Hepatocyte (in vitro differentiated cells): Measurements from ENCODE around the gene CELSR1. TPM values are rescaled to one million over a fixed set of nuclear protein-coding genes. Genes with fewer than 3 reads are reported as not detected.

Experiments used
- DNase-seq: peaks from one replicate; pipeline ENCODE4 v3.0.0-alpha.2; 2016; ENCODE audit warnings: low spot score
- H2AFZ ChIP-seq: fragments of 200-600 bp; sonication (generic); 2 replicates; pipeline ENCODE4 v1.6.0; 2016; ENCODE audit warnings: antibody characterized with exemption, mild to moderate bottlenecking
- H3K27ac ChIP-seq: fragments of 200-600 bp; sonication (generic); 2 replicates; pipeline ENCODE4 v1.5.1; 2016; ENCODE audit warnings: mild to moderate bottlenecking
- H3K27me3 ChIP-seq: fragments of 200-600 bp; sonication (generic); 2 replicates; pipeline ENCODE4 v1.6.1; 2016
- H3K36me3 ChIP-seq: fragments of 200-600 bp; sonication (generic); replicated peaks from 2 replicates; pipeline ENCODE4 v1.5.1; 2016; ENCODE audit warnings: low read depth; ENCODE audit not compliant: insufficient read depth
- H3K4me1 ChIP-seq: fragments of 200-600 bp; sonication (generic); 2 replicates; pipeline ENCODE4 v1.5.1; 2016; ENCODE audit warnings: mild to moderate bottlenecking, moderate library complexity; ENCODE audit not compliant: insufficient read depth
- H3K4me2 ChIP-seq: fragments of 200-600 bp; sonication (generic); 2 replicates; pipeline ENCODE4 v1.6.0; 2016
- H3K4me3 ChIP-seq: fragments of 200-600 bp; sonication (generic); 2 replicates; pipeline ENCODE4 v1.5.1; 2016; ENCODE audit warnings: mild to moderate bottlenecking
- H3K79me2 ChIP-seq: fragments of 200-600 bp; sonication (generic); 2 replicates; pipeline ENCODE4 v1.6.0; 2017; ENCODE audit warnings: mild to moderate bottlenecking
- H3K9me2 ChIP-seq: fragments of 200-600 bp; sonication (generic); replicated peaks from 2 replicates; pipeline ENCODE4 v1.6.0; 2017; ENCODE audit warnings: mild to moderate bottlenecking; ENCODE audit not compliant: insufficient read depth
- H3K9me3 ChIP-seq: fragments of 200-600 bp; sonication (generic); 2 replicates; pipeline ENCODE4 v1.5.1; 2016; ENCODE audit warnings: low read depth, mild to moderate bottlenecking
- H4K20me1 ChIP-seq: fragments of 200-600 bp; sonication (generic); 2 replicates; pipeline ENCODE4 v1.6.0; 2016; ENCODE audit warnings: mild to moderate bottlenecking; ENCODE audit not compliant: insufficient read depth, poor library complexity, severe bottlenecking
- EZH2 ChIP-seq: fragments of 200-600 bp; sonication (generic); IDR thresholded peaks from 2 replicates; pipeline ENCODE4 v1.6.1; 2016; ENCODE audit warnings: antibody characterized with exemption, mild to moderate bottlenecking, borderline replicate concordance
- EZH2phosphoT487 ChIP-seq: fragments of 200-600 bp; sonication (generic); IDR thresholded peaks from one replicate; pipeline ENCODE4 v1.6.1; 2018; ENCODE audit warnings: antibody characterized with exemption, mild to moderate bottlenecking, low read depth, moderate library complexity; ENCODE audit not compliant: unreplicated experiment, severe bottlenecking
- WGBS: methylation state at CpG from one replicate; pipeline ENCODE4 v1.1.6; 2016; ENCODE audit warnings: low lambda C conversion rate; ENCODE audit errors: missing lambda C conversion rate; 5-methylcytosine and 5-hydroxymethylcytosine counted together
- polyA plus RNA-seq: library from polyadenylated mRNA; unstranded; fragments of >200 nt; fragmentation: Nextera tagmentation; extraction: Ambion mirVana; gene quantifications from 2 replicates; pipeline ENCODE4 v1.2.1, GENCODE V29; 2016
- total RNA-seq: library from RNA; depleted of rRNA; stranded (reverse); fragments of >200 nt; gene quantifications from 2 replicates; pipeline ENCODE4 v1.2.3, GENCODE V29; 2014
- TF ChIP-seq, protein P1 (sequence below): fragments of 200-600 bp; sonication (generic); IDR thresholded peaks from 2 replicates; pipeline ENCODE4 v1.5.1; 2016; ENCODE audit warnings: antibody characterized with exemption, mild to moderate bottlenecking; ENCODE audit not compliant: poor library complexity

Gene CELSR1
- total and polyA plus RNA-seq, 2 experiments from 2014 or later: 3.0 to 8.7 TPM

DNA sequence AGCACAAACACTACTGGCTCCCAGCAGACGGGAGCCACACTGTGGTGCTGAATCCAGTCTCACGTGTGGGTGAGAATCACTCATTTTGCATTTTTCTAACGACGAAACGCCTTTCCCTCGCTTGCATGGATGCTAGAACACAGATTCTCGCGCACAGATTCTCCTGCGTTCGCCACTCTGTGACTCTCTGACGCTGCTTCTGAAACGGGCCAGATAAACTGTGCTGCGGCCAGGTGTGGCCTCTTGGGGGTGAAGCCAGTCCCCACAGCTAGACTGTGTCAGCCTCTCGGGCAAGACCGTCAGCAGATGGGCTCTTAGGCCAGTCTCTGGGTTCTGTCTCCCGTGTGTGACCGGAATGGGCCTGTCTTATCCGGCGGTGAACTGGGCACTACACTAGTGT lies 157.4 kb downstream of the CELSR1 start:
- peak overlapping the region; percentile 69 for H3K4me2 ChIP-seq
- peaks cover 5% of the 10 kb centered on the region for H3K9me3 ChIP-seq
- DNase-seq: no peak
- no peak overlapping the region for H3K27ac ChIP-seq
- H3K4me1 ChIP-seq: peaks cover 28% of the 10 kb centered on the region
- no peaks in the 10 kb centered on the region for H3K79me2 ChIP-seq
- H4K20me1 ChIP-seq: no peaks in the 10 kb centered on the region
- TF ChIP-seq, protein P1, sequence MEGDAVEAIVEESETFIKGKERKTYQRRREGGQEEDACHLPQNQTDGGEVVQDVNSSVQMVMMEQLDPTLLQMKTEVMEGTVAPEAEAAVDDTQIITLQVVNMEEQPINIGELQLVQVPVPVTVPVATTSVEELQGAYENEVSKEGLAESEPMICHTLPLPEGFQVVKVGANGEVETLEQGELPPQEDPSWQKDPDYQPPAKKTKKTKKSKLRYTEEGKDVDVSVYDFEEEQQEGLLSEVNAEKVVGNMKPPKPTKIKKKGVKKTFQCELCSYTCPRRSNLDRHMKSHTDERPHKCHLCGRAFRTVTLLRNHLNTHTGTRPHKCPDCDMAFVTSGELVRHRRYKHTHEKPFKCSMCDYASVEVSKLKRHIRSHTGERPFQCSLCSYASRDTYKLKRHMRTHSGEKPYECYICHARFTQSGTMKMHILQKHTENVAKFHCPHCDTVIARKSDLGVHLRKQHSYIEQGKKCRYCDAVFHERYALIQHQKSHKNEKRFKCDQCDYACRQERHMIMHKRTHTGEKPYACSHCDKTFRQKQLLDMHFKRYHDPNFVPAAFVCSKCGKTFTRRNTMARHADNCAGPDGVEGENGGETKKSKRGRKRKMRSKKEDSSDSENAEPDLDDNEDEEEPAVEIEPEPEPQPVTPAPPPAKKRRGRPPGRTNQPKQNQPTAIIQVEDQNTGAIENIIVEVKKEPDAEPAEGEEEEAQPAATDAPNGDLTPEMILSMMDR: no peak
- no peak for TF ChIP-seq EZH2phosphoT487
- TF ChIP-seq EZH2: no peak
- H3K27me3 ChIP-seq: no peaks in the 10 kb centered on the region
- no peak overlapping the region for H2AFZ ChIP-seq
- no peaks in the 10 kb centered on the region for H3K36me3 ChIP-seq
- H3K9me2 ChIP-seq: no peaks in the 10 kb centered on the region
- WGBS: 91% methylated on average over 19 of the region's 19 CpGs
- H3K4me3 ChIP-seq: no peak overlapping the region

DNA sequence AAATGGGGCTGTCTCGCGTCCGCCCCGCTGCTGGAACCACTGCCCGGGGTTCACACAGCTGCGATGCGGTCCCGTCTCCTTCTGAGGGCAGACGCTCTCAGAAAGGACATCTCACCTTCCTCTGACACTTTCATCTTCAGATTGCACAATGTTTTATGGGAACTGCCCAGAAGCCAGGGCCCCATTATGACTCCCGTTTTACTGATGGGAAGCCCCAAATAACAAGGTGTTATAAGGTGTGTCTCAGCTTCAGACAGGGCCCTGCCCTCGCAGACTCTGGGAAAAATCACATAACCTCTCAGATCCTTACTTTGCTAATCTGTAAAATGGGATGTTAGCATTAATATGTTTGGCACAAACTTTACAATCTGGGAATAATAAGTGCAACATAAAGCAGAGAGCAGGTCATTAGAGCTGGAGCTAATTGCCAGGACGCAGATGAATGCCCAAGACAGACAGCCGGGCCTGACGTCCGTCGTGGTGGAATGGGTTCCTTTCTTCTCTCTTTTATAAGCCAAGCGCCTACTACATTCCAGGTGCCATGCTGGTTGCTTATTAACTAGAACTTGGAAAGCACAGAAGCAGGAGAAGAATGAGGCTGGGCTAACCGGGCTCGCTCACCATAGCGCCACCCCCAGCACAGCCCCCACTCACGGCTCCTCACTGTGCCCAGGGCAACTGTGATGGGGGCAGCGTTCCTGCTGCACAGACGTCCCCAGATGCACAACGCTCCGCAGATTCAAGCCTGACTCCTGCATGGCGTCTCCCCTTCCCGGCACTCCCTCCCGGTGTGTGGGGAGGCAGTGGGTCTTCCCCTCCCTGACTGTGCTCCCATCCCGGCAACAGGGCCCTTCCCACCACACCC lies 158.1 kb downstream of the CELSR1 start:
- peak; percentile 49 for DNase-seq

DNA sequence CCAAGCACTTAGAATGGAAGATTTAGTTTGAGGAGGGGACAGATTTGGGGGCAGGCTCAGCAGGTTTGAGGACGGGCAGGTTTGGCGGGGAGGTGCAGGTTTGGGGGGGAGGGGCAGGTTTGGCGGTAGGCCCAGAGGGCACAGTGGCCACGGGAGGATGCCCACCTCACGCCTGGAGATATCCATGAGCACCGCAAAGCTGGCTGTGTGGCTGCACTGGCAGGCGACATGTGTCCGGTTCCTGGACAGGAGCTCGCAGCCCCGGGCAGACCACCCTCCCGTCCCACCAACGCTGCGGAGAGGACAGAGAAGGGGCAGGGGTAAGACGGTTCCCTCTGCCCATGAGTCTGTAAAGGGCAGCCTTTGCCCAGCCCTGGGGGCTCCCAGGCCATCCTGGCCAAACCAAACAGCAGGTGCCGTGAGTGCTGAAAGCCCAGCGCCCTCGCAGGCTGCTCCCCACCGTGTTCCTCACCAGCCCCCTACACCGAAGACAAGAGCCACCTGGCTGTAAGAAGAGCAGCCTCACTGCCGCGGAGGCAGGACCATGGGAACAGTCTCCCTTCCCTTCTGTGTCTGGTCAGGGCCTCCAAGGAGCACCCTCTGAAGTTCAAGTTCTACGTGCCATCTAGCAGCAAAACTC lies 158.9 kb downstream of the CELSR1 start:
- no peaks in the 10 kb centered on the region for H3K79me2 ChIP-seq
- H4K20me1 ChIP-seq: no peaks in the 10 kb centered on the region
- no peaks in the 10 kb centered on the region for H3K27me3 ChIP-seq
- no peak overlapping the region for H2AFZ ChIP-seq
- peaks cover 5% of the 10 kb centered on the region for H3K9me3 ChIP-seq
- 72% methylated on average over 16 of the region's 22 CpGs for WGBS
- H3K4me2 ChIP-seq: peak overlapping the region; percentile 63
- no peaks in the 10 kb centered on the region for H3K9me2 ChIP-seq
- H3K27ac ChIP-seq: peak overlapping the region; percentile 93
- peaks cover 28% of the 10 kb centered on the region for H3K4me1 ChIP-seq
- TF ChIP-seq EZH2phosphoT487 (no peak), EZH2 (no peak)
- TF ChIP-seq, protein P1: no peak
- no peak for DNase-seq
- H3K36me3 ChIP-seq: no peaks in the 10 kb centered on the region
- no peak overlapping the region for H3K4me3 ChIP-seq

More for the DNA sequence above, 158.1 kb downstream of the CELSR1 start:
- Histone ChIP-seq H3K9me2 (no peaks in the 10 kb centered on the region), H3K9me3 (peaks cover 5% of the 10 kb centered on the region), H3K36me3 (no peaks in the 10 kb centered on the region), H3K4me2 (peak overlapping the region; percentile 69), H3K79me2 (no peaks in the 10 kb centered on the region), H3K27me3 (no peaks in the 10 kb centered on the region), H3K4me1 (peaks cover 28% of the 10 kb centered on the region), H2AFZ (no peak overlapping the region), H3K4me3 (no peak overlapping the region), H3K27ac (peak overlapping the region; percentile 93), H4K20me1 (no peaks in the 10 kb centered on the region)
- WGBS: 67% methylated on average over 29 of the region's 29 CpGs
- TF ChIP-seq, protein P1: no peak
- TF ChIP-seq EZH2: no peak
- no peak for TF ChIP-seq EZH2phosphoT487
